Stimulated activated CD4-positive, alpha-beta T cell treated with anti-CD3 and anti-CD28 coated beads, Interleukin-4, amount 100 ng/mL, for 4 hours (primary cell): ENCODE measurements around the gene RCAN2.

Experiments used
- DNase-seq, 2 experiments: peaks; one replicate each; pipeline ENCODE4 v3.0.0-alpha.2; 2020

Gene RCAN2

DNA sequence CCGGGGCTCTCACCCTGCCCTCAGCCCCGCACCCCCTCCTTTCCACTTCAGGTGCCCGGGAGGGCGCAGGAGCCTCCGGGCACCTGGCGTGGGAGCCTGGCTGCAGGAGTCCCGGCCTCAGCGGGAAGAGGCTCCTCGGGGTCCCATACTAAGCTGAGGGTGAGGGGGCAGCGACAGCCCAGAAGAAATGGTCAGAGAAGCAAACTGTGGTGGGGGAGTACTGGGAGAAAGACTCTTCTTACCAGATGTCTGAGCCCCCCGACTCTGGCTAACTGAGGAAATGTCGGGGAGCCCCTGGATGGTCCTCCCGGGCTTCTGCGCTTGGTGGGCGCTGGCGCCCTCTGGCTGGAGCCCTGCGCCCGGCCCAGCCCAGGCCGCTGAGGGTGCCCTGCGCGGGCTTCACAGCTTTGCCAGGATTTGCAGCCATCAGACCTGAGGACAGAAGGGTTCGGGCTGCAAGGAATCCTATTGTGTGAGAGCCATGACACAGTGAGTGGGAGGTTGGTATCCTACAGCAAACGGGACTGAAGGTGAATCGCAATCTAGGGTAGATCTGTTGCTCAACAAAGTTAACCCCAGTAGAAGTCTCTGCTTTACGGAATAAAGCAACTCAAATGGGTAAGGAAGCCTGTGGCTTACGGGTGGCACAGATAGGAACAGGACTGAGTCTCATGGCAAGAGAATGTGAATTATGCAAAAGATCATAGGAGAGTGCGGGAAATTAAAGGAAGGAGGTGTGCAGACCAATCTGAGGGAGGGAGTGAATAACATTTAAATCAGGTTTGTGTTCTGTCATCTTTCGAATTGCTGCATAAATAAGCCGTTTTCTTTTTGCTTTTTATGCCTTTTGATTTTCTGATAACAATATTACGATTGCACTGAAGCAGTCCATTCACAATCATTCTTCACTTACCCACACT is 639 bp upstream of the RCAN2 start:
- no peak for DNase-seq

- DNase-seq: no peak
These were observed 636 bp downstream of the RCAN2 start for GRCh38 chr6:46490425-46491200.

- DNase-seq: no peak
These were observed 5.1 kb downstream of the RCAN2 start for GRCh38 chr6:46486181-46486580.

DNA sequence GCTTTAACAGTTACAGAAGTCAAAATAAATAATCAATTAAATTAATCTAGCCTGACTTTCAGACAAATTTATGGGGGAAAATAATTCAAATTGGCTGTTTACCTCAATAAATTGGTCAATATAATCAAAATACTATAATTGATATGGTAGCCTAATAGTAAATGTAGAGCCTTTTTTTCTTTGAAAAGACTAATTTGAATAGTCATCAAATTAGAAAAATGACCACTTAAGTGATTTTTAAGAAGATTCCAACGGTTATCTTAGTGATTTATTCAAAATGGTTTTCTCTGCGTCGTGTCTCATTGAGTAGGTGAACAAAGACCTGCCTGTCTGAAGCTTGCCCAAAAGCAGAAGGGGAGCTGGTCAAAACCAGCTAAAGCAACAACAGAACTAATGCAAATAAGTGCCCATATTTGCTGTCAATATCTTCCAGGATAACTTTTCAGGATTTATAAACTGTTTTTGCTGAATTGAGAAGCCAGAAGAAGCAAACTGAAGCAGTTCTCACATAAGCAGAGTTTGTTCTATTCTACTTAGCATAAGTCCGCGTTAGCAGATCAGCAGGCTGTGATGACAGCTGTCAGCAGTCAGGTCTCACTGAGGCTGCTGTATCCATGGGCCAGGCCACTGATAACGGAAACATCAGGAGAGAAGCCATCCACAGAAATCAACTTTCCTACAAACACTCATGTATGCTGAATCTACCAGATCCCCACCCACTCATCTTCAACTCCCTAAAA is 7.0 kb downstream of the RCAN2 start:
- no peak for DNase-seq

DNA sequence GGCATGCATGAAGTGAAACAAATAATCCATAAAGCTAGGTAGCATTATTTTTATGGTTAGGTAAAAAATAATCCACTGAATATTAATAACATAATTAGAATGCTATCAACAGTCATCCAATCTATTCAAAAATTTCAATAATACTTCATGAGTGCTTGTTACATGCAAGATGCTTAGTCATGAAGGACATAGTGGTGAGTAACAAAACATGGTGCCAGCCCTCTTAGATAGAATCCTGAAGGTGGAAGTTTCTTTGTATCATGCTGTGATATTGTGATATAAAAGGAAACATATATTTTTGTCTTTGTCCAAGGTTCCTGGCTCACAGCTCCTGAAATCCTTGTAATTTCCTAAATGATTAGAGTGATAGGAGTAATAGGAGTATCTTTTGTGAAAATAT is 14.9 kb downstream of the RCAN2 start:
- DNase-seq: no peak

GRCh38 chr6:46473881-46474280 is 17.4 kb downstream of the RCAN2 start:
- no peak for DNase-seq

GRCh38 chr6:46472243-46472642 is 19.0 kb downstream of the RCAN2 start:
- no peak for DNase-seq

DNA sequence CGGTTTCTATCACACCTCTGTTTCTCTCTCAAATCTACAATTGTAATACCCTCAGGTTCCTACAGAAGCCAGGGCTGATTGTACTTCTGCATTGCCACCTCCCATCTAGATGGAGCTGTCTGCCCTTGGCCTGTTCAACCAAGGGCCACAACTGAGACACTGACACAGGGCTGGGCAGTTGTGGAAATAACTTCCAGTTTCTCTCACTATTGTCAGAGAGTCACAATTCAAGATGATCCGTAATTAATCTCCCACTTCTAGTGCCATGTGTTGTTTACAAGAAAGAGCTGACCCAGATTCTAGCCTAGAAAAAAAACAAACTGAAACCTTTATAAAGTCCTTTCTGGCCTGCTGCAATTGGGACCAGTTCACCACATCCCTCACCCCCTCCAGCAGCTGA is 22.2 kb downstream of the RCAN2 start:
- no peak for DNase-seq

DNA sequence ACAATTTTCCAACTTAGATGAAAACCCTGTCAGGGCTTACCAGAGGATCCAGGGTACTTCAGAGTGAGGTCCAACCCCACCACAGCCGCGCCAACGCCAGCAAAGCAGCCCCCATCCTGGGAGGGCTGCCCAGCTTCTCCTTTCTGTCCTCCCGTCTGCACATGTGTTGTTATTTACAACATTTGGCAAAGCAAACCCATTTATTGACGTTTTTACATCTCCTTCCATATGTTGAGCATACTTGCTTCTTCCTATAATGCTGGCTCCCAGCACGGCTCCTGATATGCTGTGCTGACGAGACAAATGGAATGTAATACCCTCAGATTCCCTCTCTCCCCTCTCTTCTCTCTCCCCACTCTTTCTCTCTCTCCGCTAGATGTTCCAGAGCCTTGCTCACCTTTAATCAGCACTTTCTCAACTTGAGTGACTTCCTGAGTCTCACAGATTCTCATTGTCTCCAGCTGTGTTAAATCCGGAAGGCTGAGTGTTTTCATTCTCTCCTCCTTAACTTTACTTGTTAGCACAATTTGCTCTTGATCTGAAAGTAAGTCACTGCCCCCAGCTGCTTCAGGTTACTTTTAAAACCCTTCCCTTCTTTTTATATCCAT is 22.7 kb downstream of the RCAN2 start:
- DNase-seq: no peak

DNA sequence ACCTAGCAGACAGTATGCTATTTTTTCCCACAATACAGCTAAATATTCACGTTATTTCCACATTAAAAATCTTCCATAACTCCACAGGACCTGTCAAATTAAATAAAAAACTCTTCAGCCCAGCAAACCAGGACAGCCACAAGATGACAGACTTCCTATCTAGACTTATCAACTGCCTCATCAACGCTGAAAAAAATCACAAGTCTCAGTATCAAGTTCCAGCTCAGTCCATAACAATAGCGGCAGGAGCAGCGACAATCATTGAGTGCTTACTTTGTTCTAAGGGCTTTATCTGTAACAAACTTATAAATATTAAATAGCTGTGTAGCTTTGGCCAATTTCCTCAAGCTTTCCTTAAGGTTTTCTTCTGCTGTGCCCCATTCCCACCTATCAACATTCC is 24.7 kb downstream of the RCAN2 start:
- DNase-seq: no peak

GRCh38 chr6:46465294-46466165 is 25.7 kb downstream of the RCAN2 start:
- DNase-seq: no peak

DNA sequence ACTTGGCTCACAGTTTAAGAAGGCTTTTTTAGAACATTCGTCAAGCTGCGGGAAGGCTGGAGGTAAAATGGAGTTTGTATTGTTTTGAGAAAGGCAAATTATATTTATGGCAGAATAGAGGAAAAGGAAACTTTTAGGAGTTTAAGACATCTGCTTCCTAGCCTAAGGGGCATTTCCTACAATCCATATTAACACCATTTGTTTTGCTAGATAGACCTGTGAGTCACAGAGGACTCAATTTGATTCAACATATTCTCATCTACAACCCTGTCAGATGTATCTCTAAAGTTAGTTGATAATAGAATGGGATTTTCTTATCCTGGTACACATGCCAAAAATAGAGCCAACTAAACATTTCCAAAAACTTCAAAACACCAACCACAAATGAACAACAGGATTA is 35.0 kb downstream of the RCAN2 start:
- DNase-seq: no peak

GRCh38 chr6:46454691-46455090 is 36.6 kb downstream of the RCAN2 start:
- DNase-seq: no peak

GRCh38 chr6:46453741-46454316 is 37.4 kb downstream of the RCAN2 start:
- no peak for DNase-seq

GRCh38 chr6:46453216-46453615 is 38.0 kb downstream of the RCAN2 start:
- no peak for DNase-seq

DNA sequence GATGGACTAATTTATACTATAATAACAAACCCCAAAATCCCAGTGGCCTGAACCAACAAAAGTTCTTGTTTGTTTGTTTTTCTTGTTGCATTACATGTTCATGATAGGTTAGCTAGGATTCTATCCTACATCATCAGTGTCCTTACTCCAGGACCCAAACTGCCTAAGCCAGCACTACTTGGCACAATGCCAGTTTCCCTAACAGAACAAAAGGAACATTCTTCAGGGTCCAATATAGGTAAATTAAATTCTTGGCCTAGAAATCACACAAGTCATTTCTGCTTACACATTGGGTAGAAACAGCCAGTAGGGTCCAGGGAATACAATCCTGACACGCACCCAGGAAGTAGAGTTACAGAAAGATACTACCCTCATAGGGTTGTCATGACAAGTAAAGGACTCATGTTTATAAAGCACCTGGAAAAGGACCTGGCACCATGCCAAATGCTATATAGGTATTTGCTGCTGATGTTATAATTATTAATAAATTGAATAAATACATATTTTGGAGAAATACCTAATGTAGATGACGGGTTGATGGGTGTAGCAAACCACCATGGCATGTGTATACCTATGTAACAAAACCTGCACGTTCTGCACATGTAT is 38.8 kb downstream of the RCAN2 start:
- no peak for DNase-seq

DNA sequence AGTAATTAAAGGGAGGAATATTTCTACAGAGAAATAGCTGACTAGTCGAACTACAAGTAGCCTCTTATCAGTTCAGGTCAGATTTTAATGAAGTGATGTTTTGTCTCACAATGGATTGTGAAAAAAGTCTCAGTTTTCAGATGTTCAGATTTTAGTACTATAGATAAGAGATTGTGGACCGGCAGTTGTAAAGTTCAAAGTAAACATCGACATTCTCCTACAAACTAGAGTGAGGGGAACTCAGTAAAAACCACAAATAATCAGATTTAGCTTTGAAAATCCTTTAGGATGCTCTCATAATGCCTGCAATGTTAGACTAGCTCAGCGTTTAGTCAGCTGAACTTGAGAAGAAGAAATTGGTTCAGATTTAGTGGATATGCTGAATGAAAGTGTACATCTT is 39.9 kb downstream of the RCAN2 start:
- no peak for DNase-seq

DNA sequence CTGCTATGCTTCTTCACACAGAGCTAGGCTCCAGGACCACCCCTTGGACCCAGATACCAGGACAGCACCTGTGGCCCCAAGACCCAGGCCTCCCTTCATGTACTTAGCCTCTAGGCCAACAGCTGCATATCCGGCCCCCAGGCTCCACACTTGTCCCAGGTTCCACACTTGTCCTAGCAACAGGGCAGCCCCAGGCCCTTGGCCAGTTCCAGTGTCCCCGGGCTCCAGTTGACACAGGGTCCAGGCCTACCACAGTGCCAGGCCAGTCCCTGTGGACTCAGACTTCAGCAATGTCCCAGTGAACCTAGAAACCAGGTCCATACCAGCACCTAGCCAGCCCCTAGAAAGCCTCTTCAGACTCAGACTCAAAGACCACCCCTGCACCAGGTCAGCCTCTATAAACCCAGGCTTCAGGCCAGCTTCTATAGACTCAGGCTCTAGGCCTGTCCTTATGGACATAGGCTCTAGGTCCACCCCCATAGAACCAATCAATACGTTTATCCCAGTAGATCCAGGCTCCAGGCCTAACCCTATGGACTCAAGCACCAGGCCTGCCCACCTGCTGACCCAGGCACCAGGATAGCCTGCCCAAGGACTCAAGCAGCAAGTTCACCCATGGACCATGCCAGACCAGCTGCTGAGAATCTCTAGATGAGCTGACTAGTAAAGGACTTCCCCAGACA is 46.3 kb downstream of the RCAN2 start:
- DNase-seq: no peak

DNA sequence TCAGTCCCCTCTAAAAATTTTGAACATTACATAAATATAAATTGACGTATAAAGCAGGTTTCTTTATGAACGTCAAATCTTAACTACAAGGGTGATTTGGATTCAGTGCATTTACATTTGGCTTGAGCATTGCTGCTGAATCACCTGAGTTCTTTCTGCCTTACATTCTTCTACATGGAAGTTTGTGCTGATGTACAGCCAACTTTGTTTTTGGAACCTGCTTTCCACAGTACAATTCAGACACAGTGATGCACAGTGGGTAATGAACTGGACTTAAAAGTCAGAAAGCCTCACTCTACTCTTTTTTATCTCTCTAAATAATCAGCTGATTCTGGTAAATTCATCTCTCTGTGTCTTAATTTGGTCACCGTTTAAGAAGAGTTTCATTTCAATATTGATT is 47.6 kb downstream of the RCAN2 start:
- DNase-seq: no peak

- no peak for DNase-seq
These were observed 50.6 kb downstream of the RCAN2 start for GRCh38 chr6:46440641-46441040.

DNA sequence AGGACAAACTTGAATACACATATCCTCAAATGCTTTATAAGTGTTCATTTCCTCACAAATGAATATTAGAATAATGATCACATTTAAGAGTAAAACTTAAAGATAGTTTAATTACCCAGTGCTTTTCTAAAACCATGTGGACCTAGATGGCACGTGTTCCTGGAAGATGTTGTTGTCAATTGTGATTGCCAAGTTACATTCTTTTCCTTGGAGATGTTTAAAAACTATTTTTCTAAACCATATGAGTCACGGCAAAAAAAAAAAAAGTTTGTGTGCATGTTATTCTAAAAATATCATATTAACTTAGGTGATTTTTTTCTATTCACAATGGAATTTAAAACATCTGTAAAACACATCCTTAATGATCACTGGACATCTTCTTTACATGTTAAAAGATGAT is 51.1 kb downstream of the RCAN2 start:
- DNase-seq: no peak
